HG03354 (cell line): ENCODE results near the gene RNF208.

Experiments used
- ATAC-seq: cut with Tn5 transposase; IDR thresholded peaks from one replicate; pipeline ENCODE4 v1.9.1; 2021; ENCODE audit warnings: mild to moderate bottlenecking; ENCODE audit not compliant: unreplicated experiment, poor library complexity, severe bottlenecking

The RNF208 gene

DNA sequence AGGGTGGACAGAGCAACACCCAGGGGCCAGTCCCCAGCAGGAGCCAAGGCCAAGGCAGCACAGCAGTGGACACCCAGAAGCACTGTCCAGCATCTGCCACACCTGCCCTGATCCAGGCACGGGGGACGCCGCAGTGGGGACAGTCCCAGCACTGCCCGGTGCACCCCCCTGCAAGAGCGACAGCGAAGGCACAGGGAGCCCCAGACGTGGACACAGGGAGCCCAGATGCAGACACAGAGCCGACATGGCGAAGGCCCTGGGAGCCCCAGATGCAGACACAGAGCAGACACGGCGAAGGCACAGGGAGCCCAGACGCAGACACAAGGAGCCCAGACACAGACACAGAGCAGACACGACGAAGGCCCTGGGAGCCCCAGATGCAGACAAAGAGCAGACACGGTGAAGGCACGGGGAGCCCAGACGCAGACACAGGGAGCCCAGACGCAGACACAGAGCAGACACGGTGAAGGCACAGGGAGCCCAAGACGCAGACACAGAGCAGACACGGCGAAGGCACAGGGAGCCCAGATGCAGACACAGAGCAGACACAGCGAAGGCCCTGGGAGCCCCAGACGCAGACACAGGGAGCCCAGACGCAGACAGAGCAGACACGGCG lies 38.0 kb downstream of the RNF208 start:
- ATAC-seq = no peak

DNA sequence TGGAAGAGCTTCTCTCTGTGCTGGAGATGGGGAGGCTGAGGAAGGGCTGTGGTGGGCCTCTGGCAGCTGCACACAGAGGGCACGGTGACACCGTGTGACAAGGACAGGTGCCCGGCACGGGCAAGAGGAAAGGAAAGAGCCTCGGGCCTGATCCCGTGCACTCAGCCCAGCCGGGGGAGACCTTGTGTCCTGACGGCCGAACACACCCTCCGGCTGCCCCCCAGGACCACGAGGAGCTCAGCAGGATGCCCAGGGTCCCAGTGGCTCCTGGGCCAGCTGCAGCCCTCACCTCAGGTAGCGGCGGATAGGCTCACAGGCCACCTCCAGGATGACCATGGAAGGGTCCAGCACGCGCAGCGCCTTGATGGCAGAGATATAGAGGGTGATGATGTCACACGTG lies 39.2 kb downstream of the RNF208 start:
- ATAC-seq = no peak

DNA sequence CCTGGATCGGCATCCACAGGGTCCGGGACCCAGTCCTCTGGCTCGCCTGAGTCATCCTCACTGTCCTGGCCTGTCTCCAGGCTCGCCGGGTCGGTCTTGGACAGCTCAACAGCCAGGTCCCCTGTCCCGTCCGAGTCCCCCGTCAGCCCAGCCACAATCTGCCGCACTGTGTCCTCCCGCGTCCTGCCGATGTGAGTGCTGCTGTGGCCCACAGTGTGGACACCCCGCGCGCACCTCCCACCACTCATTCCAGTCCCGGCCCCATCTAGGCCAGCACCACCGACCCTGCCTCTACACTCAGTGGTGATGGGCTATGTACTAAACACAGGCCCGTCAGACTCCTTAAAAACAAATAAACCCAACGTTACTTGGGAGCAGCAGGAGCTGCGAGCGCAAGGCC lies 40.4 kb downstream of the RNF208 start:
- no peak for ATAC-seq

DNA sequence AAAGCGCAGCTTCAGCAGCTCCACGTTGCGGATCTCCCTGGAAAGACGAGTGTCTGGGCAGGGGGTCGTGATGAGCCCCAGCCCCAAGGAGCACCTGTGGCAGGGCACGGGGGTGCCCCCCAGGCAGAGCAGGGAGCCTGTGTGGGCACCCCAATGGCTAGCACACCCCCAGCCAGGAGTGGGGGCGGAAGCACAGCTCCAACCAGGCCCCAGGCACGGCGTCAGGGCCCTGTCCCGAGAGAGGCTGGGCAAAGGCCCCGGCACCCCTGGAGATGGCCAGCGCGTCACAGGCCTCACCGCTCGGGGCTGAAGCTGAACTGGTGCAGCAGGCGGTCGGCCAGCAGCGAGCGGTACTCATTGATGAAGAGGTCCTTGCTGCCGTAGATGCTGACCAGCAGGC lies 41.5 kb downstream of the RNF208 start:
- no peak for ATAC-seq

DNA sequence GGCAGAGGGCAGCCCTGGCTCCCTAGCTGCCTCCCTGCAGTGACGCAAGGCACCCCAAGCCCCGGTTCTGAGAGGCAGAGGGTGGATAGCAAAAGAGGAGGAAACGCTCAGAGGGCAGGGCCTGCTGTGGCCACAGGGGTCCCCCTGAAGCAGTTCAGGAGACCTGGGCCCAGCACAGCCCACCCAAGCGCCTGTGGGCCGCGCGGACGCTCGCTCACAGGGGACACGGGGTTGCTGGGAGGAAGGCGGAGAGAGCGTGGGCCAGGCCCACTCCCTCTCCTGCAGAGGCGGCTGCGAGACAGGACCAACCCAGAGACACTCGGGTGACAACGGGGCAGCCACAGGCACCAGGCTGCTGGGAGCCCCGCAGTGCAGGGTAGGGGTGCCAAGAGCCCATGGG lies 42.3 kb downstream of the RNF208 start:
- no peak for ATAC-seq

DNA sequence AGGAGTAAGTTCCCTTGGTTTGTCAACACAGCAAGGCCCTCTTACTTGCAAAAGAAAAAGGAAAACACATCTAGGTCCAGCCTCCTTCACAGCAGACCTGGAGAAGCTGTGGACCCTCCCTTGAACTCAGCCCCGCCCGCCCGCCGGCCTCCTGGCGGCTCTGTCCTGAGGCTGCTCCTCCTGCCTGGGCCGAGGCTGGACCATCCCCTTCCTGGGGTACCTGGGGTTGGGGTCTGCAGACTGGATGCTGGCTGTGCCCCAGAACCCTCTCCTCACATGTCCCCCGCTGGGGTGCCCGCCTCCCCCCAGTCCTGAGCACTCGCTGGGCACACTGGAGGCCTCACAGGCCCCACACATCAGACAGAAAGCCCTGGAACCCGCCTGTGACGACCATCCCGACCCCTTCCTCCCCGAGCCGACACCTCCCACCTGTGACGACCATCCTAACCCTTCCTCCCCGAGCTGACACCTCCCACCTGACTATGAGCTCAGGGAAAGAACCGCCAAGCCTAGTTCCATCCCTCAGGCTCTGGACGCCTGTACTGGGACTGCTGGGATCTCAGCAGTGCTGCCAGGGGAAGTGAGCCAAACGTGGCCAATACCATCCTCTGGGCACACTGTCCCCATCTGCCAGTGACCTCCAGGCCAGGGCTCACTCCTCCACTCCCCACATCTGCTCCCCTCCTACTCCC lies 43.0 kb downstream of the RNF208 start:
- ATAC-seq = no peak

DNA sequence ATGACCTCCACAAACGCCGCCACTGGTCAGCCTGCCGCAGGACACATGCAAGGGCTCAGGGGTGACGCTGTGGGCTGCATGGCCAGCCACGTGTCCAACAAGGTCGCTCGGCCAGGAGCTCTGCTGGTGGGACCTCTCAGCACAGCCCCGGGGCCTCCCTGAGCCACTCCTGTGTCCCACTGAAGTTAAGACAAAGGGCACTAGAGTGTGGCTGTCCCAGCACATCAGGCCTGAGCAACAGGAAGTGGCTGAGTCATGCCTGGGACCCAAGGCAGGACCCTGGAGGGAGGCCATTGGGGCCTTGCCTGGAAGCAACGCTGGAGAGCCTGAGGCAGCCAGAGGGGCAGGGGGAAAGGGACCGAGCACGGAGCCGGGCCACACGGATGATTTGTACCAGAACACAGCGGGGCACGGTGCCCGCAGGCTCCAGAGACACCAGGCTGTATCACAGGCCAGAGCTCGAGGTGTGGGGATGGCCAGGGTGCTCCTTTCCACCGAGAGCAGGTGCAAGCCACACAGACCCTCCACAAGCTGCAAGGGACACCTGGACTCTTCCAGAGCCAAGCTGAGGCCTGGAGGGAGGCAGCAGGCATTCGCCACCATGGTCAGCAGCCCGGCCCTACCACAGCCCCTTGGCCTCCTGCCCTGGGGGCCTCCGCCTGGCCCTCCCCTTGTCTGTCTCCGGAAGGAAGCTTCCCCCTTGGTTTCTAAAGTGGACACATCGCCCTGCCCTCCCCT lies 43.7 kb downstream of the RNF208 start:
- no peak for ATAC-seq

DNA sequence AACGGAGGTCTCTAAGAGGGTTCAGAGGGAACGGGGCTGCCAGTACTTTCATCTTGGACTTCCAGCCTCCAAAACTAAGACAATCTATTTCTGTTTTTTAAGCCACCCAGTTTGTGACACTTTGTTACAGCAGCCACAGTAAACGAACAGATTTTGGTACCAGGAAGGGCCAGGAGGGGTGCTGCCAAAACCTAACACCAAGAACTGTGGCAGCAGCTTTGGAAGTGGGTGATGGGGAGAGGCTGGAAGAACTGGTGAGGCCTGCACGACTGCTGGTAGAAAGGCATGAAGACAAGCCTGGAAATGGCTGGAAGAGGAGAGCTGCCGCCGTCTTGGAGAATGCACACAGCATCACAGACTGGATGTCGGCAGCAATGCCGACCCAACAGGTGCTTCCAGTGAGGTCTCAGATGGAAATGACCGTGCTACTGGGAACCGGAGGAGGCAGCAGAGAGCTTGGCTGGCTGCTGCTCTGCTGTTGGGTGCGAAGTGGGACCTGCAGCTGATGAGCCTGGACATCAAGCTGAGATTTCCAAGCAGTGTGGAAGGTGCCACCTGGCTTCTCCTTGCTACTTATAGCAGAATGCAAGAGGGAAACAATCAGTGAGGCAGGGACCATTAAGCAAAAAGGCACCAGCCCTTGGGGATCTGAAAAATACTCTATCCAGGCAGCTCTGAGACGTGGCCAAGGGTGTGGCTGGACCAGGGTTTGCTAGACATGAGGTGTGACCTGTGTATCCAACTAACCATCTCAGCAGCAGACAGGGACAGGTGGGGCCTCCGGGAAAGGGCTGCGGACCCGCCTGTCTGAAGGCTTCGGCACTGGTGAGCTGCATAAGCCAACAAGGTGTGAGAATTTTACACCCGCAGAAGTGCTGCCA lies 45.5 kb downstream of the RNF208 start:
- ATAC-seq = no peak

DNA sequence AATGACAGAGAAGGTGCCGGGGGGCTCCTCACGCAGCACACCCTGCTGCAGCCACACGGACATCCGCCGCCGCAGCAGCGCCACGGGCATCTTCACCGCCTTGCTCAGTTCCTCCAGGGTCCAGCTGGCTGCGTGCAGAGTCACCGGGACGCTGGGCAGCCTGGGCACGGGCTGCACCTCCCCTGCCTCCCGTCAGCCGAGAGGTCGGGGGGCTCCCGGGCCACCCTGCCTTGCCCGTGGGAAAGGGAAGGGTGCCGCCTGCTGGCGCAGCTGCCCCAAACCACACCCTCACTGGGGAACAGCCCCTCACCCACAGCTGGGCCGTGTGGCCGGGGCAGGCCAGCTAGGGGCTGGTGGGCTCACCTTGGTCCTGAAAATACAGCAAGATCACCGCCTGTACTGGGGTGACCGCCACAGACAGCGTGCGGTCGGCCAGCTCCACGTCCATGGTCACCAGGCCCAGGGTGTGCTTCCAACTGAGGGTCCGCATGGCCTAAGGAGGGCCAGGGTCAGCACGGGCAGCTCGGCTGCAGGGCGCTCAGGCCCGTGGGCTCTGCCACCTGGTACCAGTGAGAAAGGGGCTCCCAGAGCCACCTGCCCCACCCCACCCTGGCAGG lies 46.6 kb downstream of the RNF208 start:
- ATAC-seq = no peak

DNA sequence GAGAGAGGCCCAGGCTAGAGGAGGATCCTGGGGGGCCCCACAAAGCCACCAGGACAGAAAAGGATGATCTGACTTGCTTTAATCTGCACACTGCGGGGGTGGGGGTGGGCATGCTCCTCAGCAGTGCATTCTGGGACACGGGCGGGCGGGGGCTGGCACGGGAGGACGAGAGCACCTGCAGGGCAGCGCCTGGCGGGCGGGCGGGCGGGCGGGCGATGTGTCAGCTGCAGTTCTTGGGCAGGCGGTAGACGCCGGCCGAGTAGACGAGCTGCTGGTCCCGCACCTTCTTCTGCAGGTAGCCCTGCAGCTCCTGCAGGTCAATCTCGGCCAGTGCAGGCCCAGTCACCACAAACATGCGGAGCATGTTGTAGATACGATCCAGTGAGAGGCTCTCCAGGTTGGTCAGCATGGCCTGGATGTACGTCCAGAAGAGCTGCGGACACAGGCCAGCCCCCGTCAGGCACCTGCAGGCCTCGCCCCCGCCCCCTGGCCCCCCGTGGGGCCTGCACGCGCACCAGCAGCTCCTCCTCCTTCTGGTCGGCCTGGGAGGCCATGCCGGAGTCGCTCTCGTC lies 47.2 kb downstream of the RNF208 start:
- no peak for ATAC-seq

DNA sequence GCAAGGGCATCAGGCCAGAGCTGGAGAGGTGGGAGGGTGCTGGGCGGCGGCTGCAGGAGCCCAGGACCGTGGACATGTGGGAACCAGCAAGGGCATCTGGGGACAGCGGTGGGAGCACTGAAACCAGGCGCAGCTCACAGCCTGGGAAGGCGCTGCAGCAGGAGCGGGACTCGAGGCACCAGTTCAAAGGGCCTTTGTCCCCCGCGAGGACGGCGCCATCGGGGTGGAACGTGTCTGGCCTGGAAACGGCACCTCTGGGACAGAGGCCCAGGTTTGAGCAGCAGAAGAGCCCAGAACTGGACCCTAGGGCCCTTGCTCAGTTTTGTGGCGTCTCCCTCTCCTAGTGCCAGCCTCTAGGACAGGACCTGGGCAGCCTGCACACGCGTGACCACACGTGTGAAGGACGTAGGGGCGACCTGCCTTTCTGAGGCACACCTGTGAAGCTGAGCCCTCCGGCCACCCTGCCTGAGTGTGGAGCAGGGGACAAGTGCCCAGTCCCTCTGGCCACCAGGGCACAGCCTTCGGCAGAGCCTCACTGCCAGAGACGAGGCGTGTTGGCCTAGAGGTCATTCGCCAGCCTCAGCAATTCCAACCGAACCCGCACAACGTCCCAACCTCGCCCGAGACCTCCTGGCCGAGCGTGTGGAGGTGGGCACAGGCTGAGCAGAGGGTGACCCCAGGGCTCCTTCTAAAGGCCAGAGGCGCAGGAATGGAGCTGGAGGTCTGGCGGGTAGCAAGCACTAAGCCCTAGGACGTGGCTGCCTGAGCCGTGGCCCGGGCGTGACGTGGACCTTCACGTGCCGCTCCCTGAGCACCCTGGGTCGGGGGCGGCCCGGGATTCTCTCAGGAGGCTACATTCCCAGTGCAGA lies 48.0 kb downstream of the RNF208 start:
- no peak for ATAC-seq

DNA sequence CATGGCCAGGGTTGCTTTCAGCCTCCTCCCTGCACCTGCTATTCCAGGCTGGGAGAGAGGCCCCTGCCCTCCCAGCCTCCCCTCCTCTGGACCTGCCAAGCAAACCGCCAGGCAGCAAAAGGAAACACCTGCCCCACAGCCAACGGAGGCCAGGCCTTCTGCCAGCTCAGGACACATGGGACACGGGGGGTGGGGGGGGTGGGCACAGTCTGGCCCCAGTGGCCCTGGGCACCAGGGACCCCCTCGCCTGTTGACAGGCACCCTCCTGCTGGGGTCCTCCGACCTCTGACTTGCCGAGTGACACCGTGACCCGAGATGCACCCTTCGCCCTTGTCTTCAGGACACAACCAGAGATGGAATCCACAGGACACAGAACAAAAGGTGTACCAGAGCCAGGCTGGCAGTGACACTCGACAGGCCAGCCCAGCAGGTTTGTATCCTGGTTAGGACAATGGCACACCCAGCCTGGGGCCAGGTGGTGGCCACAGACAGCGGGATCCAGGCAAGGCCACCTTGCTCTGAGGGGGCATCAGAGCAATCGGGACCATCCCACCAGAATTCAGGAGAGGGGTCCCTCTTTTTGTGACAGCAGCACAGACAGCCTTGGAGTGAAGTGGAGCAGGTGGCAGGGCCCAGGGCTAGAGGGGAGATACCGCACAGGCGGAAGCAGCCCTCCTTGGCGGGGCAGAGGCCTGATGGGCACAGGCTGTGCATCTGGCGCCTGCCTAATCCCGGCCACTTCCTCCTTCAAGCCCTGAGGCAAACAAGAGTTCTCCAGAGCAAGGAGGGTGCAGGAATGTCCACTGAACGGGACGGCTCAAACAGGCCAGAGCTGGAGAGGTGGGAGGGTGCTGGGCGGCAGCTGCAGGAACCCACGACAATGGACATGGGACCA lies 48.9 kb downstream of the RNF208 start:
- no peak for ATAC-seq

DNA sequence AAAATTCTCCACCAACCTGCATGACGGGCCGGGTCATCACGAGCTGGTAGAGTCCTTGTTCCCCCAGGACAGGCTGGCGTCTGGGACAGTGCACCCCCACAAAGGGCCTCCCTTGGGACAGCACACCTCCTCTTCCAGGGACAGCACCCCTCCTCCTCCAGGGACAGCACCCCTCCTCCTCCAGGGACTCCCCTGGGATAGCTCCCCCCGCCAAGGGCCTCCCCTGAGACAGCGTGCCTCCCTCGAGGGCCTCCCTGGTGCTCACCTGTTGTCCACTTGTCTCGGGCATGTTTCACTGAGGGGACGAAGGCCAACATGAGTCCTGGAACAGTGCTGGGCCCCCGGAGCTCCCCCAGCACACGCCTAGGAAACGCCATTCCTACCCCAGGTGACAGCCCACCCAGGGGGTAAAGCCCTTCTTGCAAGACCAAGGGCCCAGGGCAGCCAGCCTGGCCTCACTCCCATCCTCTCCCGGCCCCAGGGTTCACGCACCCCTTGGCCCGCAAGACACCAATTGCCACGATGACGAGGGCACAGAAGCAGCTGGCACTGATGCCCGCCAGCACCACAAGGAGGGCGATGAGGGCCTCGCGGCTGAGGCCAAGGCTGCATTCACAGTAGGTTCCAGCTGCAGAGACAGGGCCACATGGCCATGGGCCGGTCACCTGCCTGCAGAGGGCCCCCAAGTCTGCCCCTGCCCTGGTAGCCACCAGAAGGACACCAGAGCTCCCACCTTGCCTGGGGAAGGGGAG lies 50.7 kb downstream of the RNF208 start:
- no peak for ATAC-seq

DNA sequence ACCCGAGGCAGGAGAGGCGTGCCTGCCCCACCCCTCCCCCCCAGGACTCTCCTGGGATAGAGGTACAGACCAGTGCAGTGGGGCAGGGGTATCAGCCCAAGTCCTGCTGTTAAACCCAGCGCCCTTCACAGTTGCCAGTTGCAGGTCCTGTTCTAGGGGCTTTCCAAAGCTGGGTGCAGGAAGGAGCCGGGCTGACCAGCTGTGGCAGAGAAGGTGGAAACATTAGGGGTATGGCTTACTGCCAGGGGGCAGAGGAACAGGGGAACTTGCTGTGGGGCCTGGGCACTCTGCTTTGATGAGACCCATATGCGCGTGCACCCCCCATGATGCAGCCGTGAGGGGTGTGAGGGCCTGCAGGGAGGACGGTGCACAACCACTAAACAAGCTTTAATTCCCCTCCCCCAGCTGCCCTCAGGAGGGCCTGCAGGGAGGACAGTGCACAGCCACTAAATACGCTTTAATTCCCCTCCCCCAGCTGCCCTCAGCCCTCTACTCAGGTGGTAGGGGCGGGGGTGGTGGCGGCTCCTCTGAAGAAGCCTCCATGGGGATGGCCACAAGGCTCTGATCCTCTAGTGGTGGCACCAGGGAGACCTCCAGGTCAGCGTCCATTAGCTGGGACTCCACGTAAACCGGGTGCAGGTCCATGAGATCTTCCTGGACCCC lies 51.4 kb downstream of the RNF208 start:
- no peak for ATAC-seq
